IMR-90 (cell line): ENCODE measurements around the gene MPL.

Source experiments
- BHLHE40 ChIP-seq: fragments of 150-350 bp; IDR thresholded peaks from 2 replicates; pipeline ENCODE4 v1.6.1; 2016; ENCODE audit warnings: mild to moderate bottlenecking, low read depth, low read length
- CEBPB ChIP-seq: IDR thresholded peaks from 2 replicates; pipeline ENCODE4 v1.6.1; 2012; ENCODE audit warnings: low read depth, low read length, improper control_type of control experiment
- CTCF ChIP-seq: conservative IDR thresholded peaks from 2 replicates; pipeline ENCODE4 v1.5.1; 2012; ENCODE audit warnings: mild to moderate bottlenecking, low read depth, low read length, improper control_type of control experiment
- ELK1 ChIP-seq: fragments of 150-350 bp; IDR thresholded peaks from 2 replicates; pipeline ENCODE4 v1.6.1; 2016; ENCODE audit warnings: low read depth, mild to moderate bottlenecking, low read length, moderate library complexity, borderline replicate concordance
- FOS ChIP-seq: fragments of 150-350 bp; IDR thresholded peaks from 2 replicates; pipeline ENCODE4 v1.6.1; 2016; ENCODE audit warnings: low read depth, low read length
- MAFK ChIP-seq: IDR thresholded peaks from 2 replicates; pipeline ENCODE4 v1.6.1; 2012; ENCODE audit warnings: low read depth, low read length, improper control_type of control experiment
- MAZ ChIP-seq: IDR thresholded peaks from 2 replicates; pipeline ENCODE4 v1.6.1; 2012; ENCODE audit warnings: low read depth, mild to moderate bottlenecking, low read length, improper control_type of control experiment, moderate library complexity, borderline replicate concordance
- MXI1 ChIP-seq: IDR thresholded peaks from 2 replicates; pipeline ENCODE4 v1.6.1; 2012; ENCODE audit warnings: low read depth, mild to moderate bottlenecking, low read length, moderate library complexity, borderline replicate concordance
- POLR2A ChIP-seq: IDR thresholded peaks from 2 replicates; pipeline ENCODE4 v1.6.1; 2012; ENCODE audit warnings: mild to moderate bottlenecking, low read depth, low read length
- RAD21 ChIP-seq: IDR thresholded peaks from 2 replicates; pipeline ENCODE4 v1.6.1; 2012; ENCODE audit warnings: low read length, improper control_type of control experiment
- RCOR1 ChIP-seq: IDR thresholded peaks from 2 replicates; pipeline ENCODE4 v1.6.1; 2012; ENCODE audit warnings: mild to moderate bottlenecking, low read length, improper control_type of control experiment; ENCODE audit not compliant: insufficient replicate concordance
- RFX5 ChIP-seq: IDR thresholded peaks from 2 replicates; pipeline ENCODE4 v1.8.0; 2012; ENCODE audit warnings: low read depth, mild to moderate bottlenecking, low read length, moderate library complexity
- SMC3 ChIP-seq: fragments of 150-350 bp; IDR thresholded peaks from 2 replicates; pipeline ENCODE4 v1.6.1; 2016; ENCODE audit warnings: low read depth, mild to moderate bottlenecking, antibody characterized with exemption, low read length, moderate library complexity
- USF2 ChIP-seq: fragments of 150-350 bp; IDR thresholded peaks from 2 replicates; pipeline ENCODE4 v1.6.1; 2017; ENCODE audit warnings: mild to moderate bottlenecking, antibody characterized with exemption, low read length, low read depth

GRCh38 chr1:43329995-43330751 lies 7.4 kb upstream of the MPL start:
- TF ChIP-seq POLR2A: no peak
- TF ChIP-seq CEBPB: no peak
- TF ChIP-seq CTCF: no peak
- TF ChIP-seq MAZ: peak; percentile 81; the same call in 1 of the 2 replicates
- TF ChIP-seq ELK1: no peak
- 0 out of 2 replicates have a peak, but pooled peaks have one; percentile 12 for TF ChIP-seq RAD21
- TF ChIP-seq RFX5: no peak
- TF ChIP-seq SMC3: no peak
- TF ChIP-seq RCOR1: no peak
- TF ChIP-seq MXI1: no peak
- no peak for TF ChIP-seq BHLHE40
- TF ChIP-seq FOS: no peak
- no peak for TF ChIP-seq MAFK
- no peak for TF ChIP-seq USF2
